Sigmoid colon (tissue), 7 donors: Measurements from ENCODE around the gene KLHL2. TPM values are rescaled to one million over a fixed set of nuclear protein-coding genes. Genes with fewer than 3 reads are reported as not detected.

Experiments
- DNase-seq: peaks from one replicate; pipeline ENCODE4 v3.0.0-alpha.2; 2019
- H3K27ac ChIP-seq, 4 donors: fragments of 200-600 bp; sonication (generic); one replicate each; pipeline ENCODE4 v1.5.1; 2016 to 2019; ENCODE audit warnings: mild to moderate bottlenecking in 1 of 4
- H3K27me3 ChIP-seq, 3 donors: fragments of 200-600 bp; sonication (generic); one replicate each; pipeline ENCODE4 v1.5.1; 2019; ENCODE audit warnings: mild to moderate bottlenecking in 1 of 3
- H3K36me3 ChIP-seq, 4 donors: fragments of 200-600 bp; sonication (generic); one replicate each; pipeline ENCODE4 v1.5.1; 2016 to 2019
- H3K4me1 ChIP-seq, 4 donors: fragments of 200-600 bp; sonication (generic); one replicate each; pipeline ENCODE4 v1.5.1; 2017 to 2019
- H3K4me3 ChIP-seq, 4 donors: fragments of 200-600 bp; sonication (generic); one replicate each; pipeline ENCODE4 v1.5.1; 2017 to 2019; ENCODE audit warnings: mild to moderate bottlenecking in 2 of 4, moderate library complexity in 1 of 4
- H3K9me3 ChIP-seq, 4 donors: fragments of 200-600 bp in 3 of 4; sonication (generic) in 3 of 4; one replicate each; pipeline versions ENCODE4 v1.5.1 to v1.6.1; 2013 to 2019
- CTCF ChIP-seq, 4 experiments: fragments of 450-650 bp in 3 of 4; fragments of 200-600 bp in 1 of 4; IDR thresholded peaks; one replicate each; pipeline ENCODE4 v1.5.1; 2016 to 2019; ENCODE audit warnings: antibody characterized with exemption in 4 of 4, mild to moderate bottlenecking in 3 of 4, moderate library complexity in 2 of 4
- EP300 ChIP-seq, 4 donors: sonication (generic); formaldehyde crosslinking; IDR thresholded peaks; one replicate each; pipeline ENCODE4 v1.6.1; 2017; ENCODE audit warnings: antibody characterized with exemption in 4 of 4
- POLR2A ChIP-seq, 2 donors: fragments of 450-650 bp; IDR thresholded peaks; one replicate each; pipeline ENCODE4 v1.6.1; 2016; ENCODE audit warnings: antibody characterized with exemption in 2 of 2, mild to moderate bottlenecking in 2 of 2, moderate library complexity in 2 of 2
- POLR2AphosphoS5 ChIP-seq, 4 donors: sonication (generic); formaldehyde crosslinking; IDR thresholded peaks; one replicate each; pipeline ENCODE4 v1.6.1; 2017; ENCODE audit warnings: antibody characterized with exemption in 4 of 4
- WGBS, 2 donors: extraction: QIAGEN DNeasy Blood & Tissue Kit; methylation state at CpG; one replicate each; pipeline ENCODE4 v1.1.7; 2013; 5-methylcytosine and 5-hydroxymethylcytosine counted together
- intact Hi-C: fragments of 100-400 bp; cut with DNase I; formaldehyde crosslinking; loops from one replicate; pipeline ENCODE4 v1.15.1; 2023
- polyA plus RNA-seq, 3 donors: library from polyadenylated mRNA; stranded (reverse); fragments of 200-250 nt; gene quantifications; one replicate each; pipeline ENCODE4 v1.2.3, GENCODE V29; 2013
- total RNA-seq, 4 donors: library from RNA; depleted of rRNA; stranded (reverse); fragments of >200 nt; gene quantifications; one replicate each; pipeline ENCODE4 v1.1.0, GENCODE V29; 2016
- donor health status: healthy with polysubstance abuse.
- donor health status: Bipolar disorder and iron deficiency.
- donor health status: healthy.

KLHL2 gene
- total and polyA plus RNA-seq, 7 donors: 9.2 to 25.7 (median 14.4) TPM

GRCh38 chr4:165326831-165327210 lies 119.5 kb downstream of the KLHL2 start:
- Histone ChIP-seq H3K27me3 (no peaks in the 10 kb centered on the region), H3K9me3 (no peaks in the 10 kb centered on the region), H3K27ac (peak overlapping the region; percentile 79 to 84 (median 82)), H3K36me3 (no peaks in the 10 kb centered on the region), H3K4me1 (peaks cover 4 to 20% (median 14%) of the 10 kb centered on the region in 4 donors), H3K4me3 (peak overlapping the region; percentile 42 to 98 (median 82))
- DNase-seq: no peak
- 1% methylated on average over 14 of the region's 14 CpGs for WGBS, 2 donors
- no peak for TF ChIP-seq EP300 (IDR thresholded peaks at IDR 0.05)
- TF ChIP-seq POLR2AphosphoS5 (IDR thresholded peaks at IDR 0.05): no peak
- TF ChIP-seq CTCF (IDR thresholded peaks at IDR 0.05): no peak
- no peak for TF ChIP-seq POLR2A (IDR thresholded peaks at IDR 0.05)
- intact Hi-C loops: loop anchor here (1.0 to 2.0 kb wide), 2 partner anchors 120 to 214 kb away; partner anchors contain the start of genes KLHL2 and TMEM192

- Histone ChIP-seq H3K4me1 (peaks cover 4 to 20% (median 14%) of the 10 kb centered on the region in 4 donors), H3K27me3 (no peaks in the 10 kb centered on the region), H3K36me3 (no peaks in the 10 kb centered on the region), H3K9me3 (no peaks in the 10 kb centered on the region), H3K4me3 (peak within 1 kb of the TSS; percentile 78 to 98 (median 92)), H3K27ac (peak within 1 kb of the TSS; percentile 79 to 84 (median 82))
- intact Hi-C loops: loop anchor here (1.0 to 2.0 kb wide), 2 partner anchors 120 to 215 kb away; partner anchors contain the start of genes KLHL2 and TMEM192
- TF ChIP-seq CTCF (IDR thresholded peaks at IDR 0.05): no peak
- TF ChIP-seq EP300 (IDR thresholded peaks at IDR 0.05): no peak
- peak; percentile 64 to 92 (median 70) for TF ChIP-seq POLR2AphosphoS5 (IDR thresholded peaks at IDR 0.05)
- peak; percentile 27 to 70 for TF ChIP-seq POLR2A (IDR thresholded peaks at IDR 0.05)
- WGBS, 2 donors: 0% methylated on average over 76 of the region's 76 CpGs
- peak; percentile 99 for DNase-seq
These were observed 120.1 kb downstream of the KLHL2 start, which contains the start of gene MSMO1 for GRCh38 chr4:165327211-165328100. TSS of gene MSMO1 (plus strand) at chr4:165327669. CDS start at chr4:165333371, 5,702 bp downstream.

GRCh38 chr4:165328101-165328425 lies 120.7 kb downstream of the KLHL2 start:
- no peak for DNase-seq
- Histone ChIP-seq H3K27ac (peak overlapping the region; percentile 71 to 83 (median 82)), H3K27me3 (no peaks in the 10 kb centered on the region), H3K4me1 (peaks cover 4 to 20% (median 14%) of the 10 kb centered on the region in 4 donors), H3K4me3 (peak overlapping the region; percentile 78 to 98 (median 92)), H3K9me3 (no peaks in the 10 kb centered on the region), H3K36me3 (no peaks in the 10 kb centered on the region)
- intact Hi-C loops: no loop called here
- WGBS, 2 donors: 1 to 2% methylated on average over 7 of the region's 7 CpGs
- no peak for TF ChIP-seq EP300 (IDR thresholded peaks at IDR 0.05)
- no peak for TF ChIP-seq POLR2A (IDR thresholded peaks at IDR 0.05)
- no peak for TF ChIP-seq CTCF (IDR thresholded peaks at IDR 0.05)
- TF ChIP-seq POLR2AphosphoS5 (IDR thresholded peaks at IDR 0.05): no peak

- Histone ChIP-seq H3K36me3 (peaks cover 0 to 5% (median 0%) of the 10 kb centered on the region in 4 donors), H3K9me3 (no peaks in the 10 kb centered on the region), H3K27me3 (no peaks in the 10 kb centered on the region), H3K4me3 (peak overlapping the region in 1 of 4 donors; percentile 98), H3K4me1 (peaks cover 4 to 20% (median 14%) of the 10 kb centered on the region in 4 donors), H3K27ac (no peak overlapping the region)
- 19 to 49% methylated on average over 4 of the region's 4 CpGs for WGBS, 2 donors
- intact Hi-C loops: no loop called here
- no peak for TF ChIP-seq CTCF (IDR thresholded peaks at IDR 0.05)
- no peak for TF ChIP-seq POLR2A (IDR thresholded peaks at IDR 0.05)
- no peak for TF ChIP-seq POLR2AphosphoS5 (IDR thresholded peaks at IDR 0.05)
- no peak for TF ChIP-seq EP300 (IDR thresholded peaks at IDR 0.05)
- DNase-seq: no peak
These were observed 121.3 kb downstream of the KLHL2 start for GRCh38 chr4:165328708-165329107.
